GM12891 (cell line): ENCODE data around the gene EHMT1.
A peak's percentile ranks its signal among the peaks of the same experiment; 100 is the strongest.

Experiments used
- PAX5 ChIP-seq: IDR thresholded peaks from 2 replicates; pipeline ENCODE4 v1.6.1; 2011; ENCODE audit warnings: low read length, moderate library complexity, mild to moderate bottlenecking; ENCODE audit not compliant: insufficient read depth, severe bottlenecking
- POLR2A ChIP-seq: IDR thresholded peaks from 2 replicates; pipeline ENCODE4 v1.6.1; 2011; ENCODE audit warnings: low read depth, low read length, control low read depth
- POLR2AphosphoS5 ChIP-seq: IDR thresholded peaks from 2 replicates; pipeline ENCODE4 v1.6.1; 2011; ENCODE audit warnings: low read depth, low read length, control low read depth
- POU2F2 ChIP-seq: IDR thresholded peaks from 2 replicates; pipeline ENCODE4 v1.6.1; 2011; ENCODE audit warnings: low read depth, mild to moderate bottlenecking, control low read depth, low read length, moderate library complexity
- SPI1 ChIP-seq: IDR thresholded peaks from 2 replicates; pipeline ENCODE4 v1.6.1; 2011; ENCODE audit warnings: low read depth, low read length, control low read depth
- TAF1 ChIP-seq: IDR thresholded peaks from 2 replicates; pipeline ENCODE4 v1.6.1; 2011; ENCODE audit warnings: low read depth, low read length, control low read depth

DNA sequence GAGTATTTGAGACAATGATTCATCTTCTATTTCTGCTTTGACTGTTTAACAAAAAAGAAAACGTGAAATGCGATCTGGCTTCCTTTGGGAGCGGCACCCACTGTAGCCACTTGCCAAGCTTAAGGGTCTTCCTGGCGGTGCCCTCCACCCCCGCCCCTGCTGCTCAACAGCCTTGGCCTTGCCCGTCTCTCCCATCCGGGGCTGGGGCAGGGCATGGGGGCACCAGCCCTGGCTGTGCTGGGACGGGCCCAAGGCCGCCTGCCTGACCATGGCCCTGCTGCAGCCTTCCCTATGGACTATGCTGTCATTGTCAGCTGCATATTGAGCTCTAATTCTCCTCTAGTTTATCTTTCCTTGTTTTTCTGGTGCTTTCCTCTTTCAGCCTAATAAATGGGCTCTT lies 143.0 kb downstream of the EHMT1 start:
- TF ChIP-seq POLR2A (no peak), POLR2AphosphoS5 (no peak), SPI1 (no peak), TAF1 (no peak), PAX5 (no peak), POU2F2 (0 out of 2 replicates have a peak, but pooled peaks have one; percentile 33)
